HepG2 (cell line): ENCODE data around the gene ZC2HC1B. TPM values are rescaled to one million over a fixed set of nuclear protein-coding genes. Genes with fewer than 3 reads are reported as not detected.

ENCODE experiments used
- ATAC-seq: fragments of 200-7000 bp; cut with Tn5 transposase; 3 replicates; pipeline ENCODE4 v1.9.1; 2020; ENCODE audit warnings: mild to moderate bottlenecking, moderate library complexity
- BruUV-seq: library from RNA; stranded (reverse); fragments of 400-500 nt; replicated peaks from 2 replicates; lab custom pipeline; 2021; lab: Mats Ljungman, UMichigan
- CTCF ChIA-PET: fragments of 300-600 bp; formaldehyde crosslinking; extraction: SDS; loops from one replicate; lab custom pipeline; 2021; ENCODE audit warnings: low total read pairs, inconsistent platforms, low intra/inter-chr PET ratio; lab: Yijun Ruan, JAX
- POLR2A ChIA-PET: fragments of 350-600 bp; sonication (Branson Sonifier 250); formaldehyde crosslinking; loops from one replicate; lab custom pipeline; 2020; ENCODE audit warnings: antibody characterized with exemption, inconsistent platforms; lab: Yijun Ruan, JAX
- DNase-seq: peaks from one replicate; pipeline ENCODE4 v3.0.0-alpha.2; 2015; ENCODE audit warnings: low spot score
- FAIRE-seq: peaks from 3 replicates; lab custom pipeline; 2011; peaks lifted over from hg19 to GRCh38; lab: Jason Lieb, UNC
- H2AFZ ChIP-seq: one replicate; pipeline ENCODE4 v1.6.1; 2011; ENCODE audit warnings: low read length, inconsistent platforms
- H3K27ac ChIP-seq: fragments of 300-600 bp; 3 replicates; pipeline ENCODE4 v1.8.0; 2011; ENCODE audit warnings: mixed run types, mild to moderate bottlenecking, mixed read lengths, low read length, inconsistent platforms; ENCODE audit not compliant: insufficient read depth; ENCODE audit errors: extremely low read length
- H3K27me3 ChIP-seq, 2 experiments: fragments of 200-600 bp in 1 of 2; 2 replicates in 1 of 2; 3 replicates in 1 of 2; pipeline versions ENCODE4 v1.6.0 to v1.8.0; 2011; ENCODE audit warnings: low read length in 2 of 2, mild to moderate bottlenecking in 2 of 2, moderate library complexity in 2 of 2, inconsistent platforms in 1 of 2; ENCODE audit not compliant: insufficient read depth in 2 of 2, control insufficient read depth in 1 of 2
- H3K36me3 ChIP-seq, 2 experiments: fragments of 200-600 bp in 1 of 2; replicated peaks in 1 of 2; 2 replicates in 1 of 2; 3 replicates in 1 of 2; pipeline versions ENCODE4 v1.5.1 to v1.8.0; 2011; ENCODE audit warnings: low read length in 2 of 2, inconsistent platforms in 1 of 2; ENCODE audit not compliant: insufficient read depth in 2 of 2, control insufficient read depth in 1 of 2
- H3K4me1 ChIP-seq: 2 replicates; pipeline ENCODE4 v1.5.1; 2012; ENCODE audit warnings: low read length, inconsistent platforms; ENCODE audit not compliant: insufficient read depth
- H3K4me2 ChIP-seq: 2 replicates; pipeline ENCODE4 v1.6.0; 2011; ENCODE audit warnings: low read depth, low read length, inconsistent platforms
- H3K4me3 ChIP-seq, 3 experiments: fragments of 200-600 bp in 1 of 3; sonication (generic), shearing (Covaris generic) in 1 of 3; replicated peaks in 1 of 3; 2 replicates each; pipeline ENCODE4 v1.5.1; 2011 to 2016; ENCODE audit warnings: low read length in 3 of 3, inconsistent platforms in 2 of 3, low read depth in 2 of 3, mild to moderate bottlenecking in 2 of 3, control low read depth in 1 of 3, mixed read lengths in 1 of 3; ENCODE audit not compliant: insufficient read depth in 1 of 3
- H3K79me2 ChIP-seq: one replicate; pipeline ENCODE4 v1.6.1; 2011; ENCODE audit warnings: low read length, inconsistent platforms; ENCODE audit not compliant: insufficient read depth
- H3K9ac ChIP-seq: 2 replicates; pipeline ENCODE4 v1.6.0; 2011; ENCODE audit warnings: mild to moderate bottlenecking, low read depth, low read length, inconsistent platforms; ENCODE audit not compliant: insufficient read depth
- H3K9me3 ChIP-seq: 2 replicates; pipeline ENCODE4 v1.5.1; 2012; ENCODE audit warnings: mild to moderate bottlenecking, low read length
- H4K20me1 ChIP-seq: 2 replicates; pipeline ENCODE4 v1.6.0; 2011; ENCODE audit warnings: inconsistent platforms, mild to moderate bottlenecking, low read length, moderate library complexity; ENCODE audit not compliant: insufficient read depth
- DBP ChIP-seq: sonication (generic); formaldehyde crosslinking; IDR thresholded peaks from 2 replicates; pipeline ENCODE4 v1.4.0; 2020; ENCODE audit warnings: missing genetic modification reagents; ENCODE audit errors: not compliant biosample characterization
- FOXA3 ChIP-seq: IDR thresholded peaks from 2 replicates; pipeline ENCODE4 v1.6.1; 2016; ENCODE audit warnings: missing genetic modification reagents, missing compliant biosample characterization
- GFI1 ChIP-seq: sonication (generic); formaldehyde crosslinking; IDR thresholded peaks from 2 replicates; pipeline ENCODE4 v1.5.0; 2020; ENCODE audit warnings: missing genetic modification reagents, mild to moderate bottlenecking, borderline replicate concordance
- ZNF12 ChIP-seq: sonication (generic); formaldehyde crosslinking; IDR thresholded peaks from 2 replicates; pipeline ENCODE4 v1.5.0; 2020; ENCODE audit warnings: missing genetic modification reagents
- ZNF678 ChIP-seq: sonication (generic); formaldehyde crosslinking; IDR thresholded peaks from 2 replicates; pipeline ENCODE4 v1.4.0; 2020; ENCODE audit warnings: mild to moderate bottlenecking, missing genetic modification reagents
- ZNF770 ChIP-seq: sonication (generic); formaldehyde crosslinking; IDR thresholded peaks from 2 replicates; pipeline ENCODE4 v1.5.0; 2020; ENCODE audit warnings: mild to moderate bottlenecking, missing genetic modification reagents
- WGBS: methylation state at CpG from one replicate; pipeline ENCODE4 v1.1.6; 2017; ENCODE audit warnings: low lambda C conversion rate; 5-methylcytosine and 5-hydroxymethylcytosine counted together
- in situ Hi-C: cut with HindIII; loops from 2 replicates; pipeline ENCODE4 v1.10.0; 2017; ENCODE audit warnings: low pct_unique_long_range_greater_than_20kb; ENCODE audit not compliant: extremely low pct_ligation_motif_present
- intact Hi-C: fragments of 100-400 bp; cut with micrococcal nuclease; formaldehyde crosslinking; loops from one replicate; pipeline ENCODE4 v1.10.0; 2022; ENCODE audit not compliant: unreplicated experiment
- polyA plus RNA-seq, 8 experiments: library from polyadenylated mRNA; depleted of rRNA in 3 of 8; stranded (reverse) in 7 of 8; unstranded in 1 of 8; fragments of >200 nt; fragmentation: Illumina TruSeq in 4 of 8; extraction: Trizol in 4 of 8; gene quantifications; 2 replicates each; pipeline versions ENCODE4 v1.2.1 to v1.2.3, GENCODE V29; 2011 to 2016; ENCODE audit warnings: low read depth in 4 of 8, missing spikeins in 1 of 8, mixed read lengths in 1 of 8; ENCODE audit not compliant: insufficient read depth in 1 of 8
- total RNA-seq, 5 experiments: library from RNA; depleted of rRNA; stranded (reverse); fragments of >200 nt; fragmentation: Illumina TruSeq; extraction: Trizol; gene quantifications; 2 replicates each; pipeline ENCODE4 v1.2.3, GENCODE V29; 2016; ENCODE audit warnings: low read depth in 1 of 5

ZC2HC1B gene
- total and polyA plus RNA-seq, 2 of the 13 experiments (the other 11 are each of a cell fraction or from before 2014, with no cell fraction given), result not detected

GRCh38 chr6:143878272-143878760, 14.0 kb downstream of the ZC2HC1B start:
- intact Hi-C loops, result no loop called here
- DNase-seq (peak; percentile 39), FAIRE-seq (no peak), ATAC-seq (peak; percentile 57; the same call in 2 of the 3 replicates)
- H3K36me3 ChIP-seq, result no peaks in the 10 kb centered on the region
- no peaks in the 10 kb centered on the region for H4K20me1 ChIP-seq
- H3K79me2 ChIP-seq, result no peaks in the 10 kb centered on the region
- in situ Hi-C loops, result no loop called here
- ChIA-PET CTCF (no interaction called here), POLR2A (no interaction called here)
- H3K4me1 ChIP-seq, result no peaks in the 10 kb centered on the region
- no peak overlapping the region for H3K27ac ChIP-seq
- WGBS, result 33% methylated on average over 3 of the region's 3 CpGs
- peaks cover 9% of the 10 kb centered on the region for H3K9me3 ChIP-seq
- no peak overlapping the region for H2AFZ ChIP-seq
- H3K9ac ChIP-seq, result no peak overlapping the region
- H3K27me3 ChIP-seq, result no peaks in the 10 kb centered on the region
- TF ChIP-seq ZNF770 (peak; percentile 61; the same call in 1 of the 2 replicates), ZNF678 (CRISPR knock-in tag) (no peak), DBP (CRISPR knock-in tag) (no peak), GFI1 (peak; percentile 60; the same call in 1 of the 2 replicates), ZNF12 (CRISPR knock-in tag) (peak; percentile 54; the same call in 1 of the 2 replicates), FOXA3 (CRISPR knock-in tag) (0 out of 2 replicates have a peak, but pooled peaks have one; percentile 13)
- H3K4me3 ChIP-seq, result no peak overlapping the region
- no TSS peak for BruUV-seq
- no peak overlapping the region for H3K4me2 ChIP-seq
